Panc1 (cell line): ENCODE data around the gene ZFHX3. TPM values are rescaled to one million over a fixed set of nuclear protein-coding genes. Genes with fewer than 3 reads are reported as not detected.

Source experiments
- ATAC-seq: fragments of 200-7000 bp; cut with Tn5 transposase; 2 replicates; pipeline ENCODE4 v1.9.1; 2020; ENCODE audit warnings: mild to moderate bottlenecking, moderate library complexity
- BruUV-seq: library from RNA; stranded (reverse); fragments of 400-500 nt; replicated peaks from 2 replicates; lab custom pipeline; 2021; lab: Mats Ljungman, UMichigan
- CTCF ChIA-PET: fragments of 300-600 bp; sonication (Branson Sonifier 250); formaldehyde crosslinking; loops from one replicate; lab custom pipeline; 2022; ENCODE audit warnings: antibody characterized with exemption; lab: Charles Lee
- POLR2A ChIA-PET: fragments of 300-600 bp; sonication (Branson Sonifier 250); formaldehyde crosslinking; loops from one replicate; lab custom pipeline; 2022; ENCODE audit warnings: antibody characterized with exemption; lab: Charles Lee
- DNase-seq: peaks from one replicate; pipeline ENCODE4 v3.0.0-alpha.2; 2010; ENCODE audit warnings: low read depth, low spot score
- H3K27ac ChIP-seq: 2 replicates; pipeline ENCODE4 v1.5.1; 2011; ENCODE audit warnings: mild to moderate bottlenecking, low read length, inconsistent platforms
- H3K27me3 ChIP-seq: fragments of 200-500 bp; sonication (Bioruptor generic); 2 replicates; pipeline ENCODE4 v1.6.0; 2014; ENCODE audit warnings: low read length, inconsistent platforms; ENCODE audit not compliant: control insufficient read depth, insufficient read depth
- H3K36me3 ChIP-seq: fragments of 200-500 bp; sonication (Bioruptor generic); 2 replicates; pipeline ENCODE4 v1.5.1; 2014; ENCODE audit warnings: inconsistent platforms, mild to moderate bottlenecking, low read length, moderate library complexity; ENCODE audit not compliant: control insufficient read depth, insufficient read depth
- H3K4me1 ChIP-seq: 2 replicates; pipeline ENCODE4 v1.5.1; 2011; ENCODE audit warnings: inconsistent platforms, mild to moderate bottlenecking, low read length, moderate library complexity; ENCODE audit not compliant: control insufficient read depth, insufficient read depth
- H3K4me3 ChIP-seq, 2 experiments: 2 replicates each; pipeline ENCODE4 v1.5.1; 2011 to 2012; ENCODE audit warnings: low read depth in 2 of 2, low read length in 2 of 2, mild to moderate bottlenecking in 2 of 2, inconsistent platforms in 1 of 2, moderate library complexity in 1 of 2
- H3K9me3 ChIP-seq: fragments of 200-500 bp; sonication (Bioruptor generic); 2 replicates; pipeline ENCODE4 v1.5.1; 2014; ENCODE audit warnings: low read depth, mild to moderate bottlenecking, inconsistent platforms, low read length, moderate library complexity; ENCODE audit not compliant: control insufficient read depth, insufficient read depth
- POLR2AphosphoS5 ChIP-seq: IDR thresholded peaks from 2 replicates; pipeline ENCODE4 v1.6.1; 2012; ENCODE audit warnings: mild to moderate bottlenecking, low read depth, low read length, moderate library complexity
- REST ChIP-seq, 2 experiments: IDR thresholded peaks; 2 replicates each; pipeline ENCODE4 v1.6.1; 2011 to 2012; ENCODE audit warnings: low read depth in 2 of 2, control low read depth in 1 of 2, low read length in 1 of 2, mild to moderate bottlenecking in 1 of 2, moderate library complexity in 1 of 2; ENCODE audit not compliant: insufficient read depth in 1 of 2
- SIN3A ChIP-seq: IDR thresholded peaks from 2 replicates; pipeline ENCODE4 v1.6.1; 2012; ENCODE audit warnings: low read depth, mild to moderate bottlenecking, low read length, moderate library complexity, borderline replicate concordance; ENCODE audit not compliant: insufficient read depth
- TCF7L2 ChIP-seq: IDR thresholded peaks from 2 replicates; pipeline ENCODE4 v1.6.1; 2011; ENCODE audit warnings: mild to moderate bottlenecking, low read depth, low read length, inconsistent platforms
- in situ Hi-C: cut with HindIII; loops from 2 replicates; pipeline ENCODE4 v1.10.0; 2016; ENCODE audit warnings: low sequenced_read_pairs, low pct_unique_long_range_greater_than_20kb
- intact Hi-C: fragments of 100-400 bp; cut with micrococcal nuclease; formaldehyde crosslinking; loops from one replicate; pipeline ENCODE4 v1.10.0; 2022; ENCODE audit not compliant: unreplicated experiment
- total RNA-seq: library from RNA; stranded (reverse); gene quantifications from one replicate; pipeline ENCODE4 v1.2.1, GENCODE V29; 2021; ENCODE audit not compliant: unreplicated experiment
- TF ChIP-seq, protein P1 (sequence below): fragments of 450-650 bp; IDR thresholded peaks from 2 replicates; pipeline ENCODE4 v1.5.1; 2017; ENCODE audit warnings: mild to moderate bottlenecking

ZFHX3 gene
- total RNA-seq, 1 experiment from 2014 or later: 7.1 TPM

- Histone ChIP-seq H3K27ac (no peak overlapping the region), H3K36me3 (no peaks in the 10 kb centered on the region), H3K9me3 (no peaks in the 10 kb centered on the region), H3K27me3 (no peaks in the 10 kb centered on the region), H3K4me1 (no peaks in the 10 kb centered on the region), H3K4me3 (no peak overlapping the region)
- DNase-seq: no peak
- TF ChIP-seq, protein P1, sequence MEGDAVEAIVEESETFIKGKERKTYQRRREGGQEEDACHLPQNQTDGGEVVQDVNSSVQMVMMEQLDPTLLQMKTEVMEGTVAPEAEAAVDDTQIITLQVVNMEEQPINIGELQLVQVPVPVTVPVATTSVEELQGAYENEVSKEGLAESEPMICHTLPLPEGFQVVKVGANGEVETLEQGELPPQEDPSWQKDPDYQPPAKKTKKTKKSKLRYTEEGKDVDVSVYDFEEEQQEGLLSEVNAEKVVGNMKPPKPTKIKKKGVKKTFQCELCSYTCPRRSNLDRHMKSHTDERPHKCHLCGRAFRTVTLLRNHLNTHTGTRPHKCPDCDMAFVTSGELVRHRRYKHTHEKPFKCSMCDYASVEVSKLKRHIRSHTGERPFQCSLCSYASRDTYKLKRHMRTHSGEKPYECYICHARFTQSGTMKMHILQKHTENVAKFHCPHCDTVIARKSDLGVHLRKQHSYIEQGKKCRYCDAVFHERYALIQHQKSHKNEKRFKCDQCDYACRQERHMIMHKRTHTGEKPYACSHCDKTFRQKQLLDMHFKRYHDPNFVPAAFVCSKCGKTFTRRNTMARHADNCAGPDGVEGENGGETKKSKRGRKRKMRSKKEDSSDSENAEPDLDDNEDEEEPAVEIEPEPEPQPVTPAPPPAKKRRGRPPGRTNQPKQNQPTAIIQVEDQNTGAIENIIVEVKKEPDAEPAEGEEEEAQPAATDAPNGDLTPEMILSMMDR: no peak
- no peak for TF ChIP-seq SIN3A
- no peak for TF ChIP-seq REST (IDR thresholded peaks at IDR 0.05; ENCODE audit: insufficient read depth in 1 of 2, low read depth in 2 of 2, low read length in 1 of 2)
- no peak for TF ChIP-seq TCF7L2
- TF ChIP-seq POLR2AphosphoS5: no peak
- intact Hi-C loops (no loop called here), in situ Hi-C loops (no loop called here)
- BruUV-seq: no TSS peak
- ChIA-PET POLR2A (no interaction called here), CTCF (interaction anchor here (0.5 kb wide), 1 partner anchor 37 kb away, joined by 4 read pairs; no protein-coding TSS in a partner anchor)
- no peak for ATAC-seq
These were observed 95.1 kb downstream of the ZFHX3 start for GRCh38 chr16:72952811-72953271.

DNA sequence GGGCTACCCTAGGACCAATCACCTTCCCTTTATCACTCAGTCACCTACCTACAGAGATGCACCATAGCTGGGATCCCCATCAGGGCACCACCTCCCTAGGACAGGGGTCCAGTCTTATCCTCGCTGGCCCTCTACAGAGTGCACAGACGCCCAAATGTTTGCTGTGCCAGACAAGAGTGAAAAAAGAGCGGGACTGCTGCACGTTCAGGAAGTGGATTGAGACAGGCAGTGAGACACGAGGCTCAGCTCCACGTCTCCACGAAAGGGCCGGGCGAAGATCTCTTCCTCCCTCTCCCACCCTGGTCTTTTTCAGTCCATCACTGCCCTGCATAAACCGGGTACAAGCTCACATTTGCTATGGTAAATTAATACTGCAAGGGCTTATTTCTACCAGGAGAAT, 95.5 kb downstream of the ZFHX3 start:
- POLR2A ChIA-PET: no interaction called here
- intact Hi-C loops (no loop called here), in situ Hi-C loops (no loop called here)

More for the DNA sequence above, 95.5 kb downstream of the ZFHX3 start:
- no peak overlapping the region for H3K27ac ChIP-seq
- TF ChIP-seq, protein P1: no peak
- TF ChIP-seq POLR2AphosphoS5: no peak
- no peaks in the 10 kb centered on the region for H3K9me3 ChIP-seq
- ATAC-seq (no peak), DNase-seq (no peak)
- no peaks in the 10 kb centered on the region for H3K36me3 ChIP-seq
- CTCF ChIA-PET: interaction anchor here (0.5 kb wide), 1 partner anchor 37 kb away, joined by 4 read pairs; no protein-coding TSS in a partner anchor
- no peaks in the 10 kb centered on the region for H3K4me1 ChIP-seq
- no TSS peak for BruUV-seq
- H3K27me3 ChIP-seq: no peaks in the 10 kb centered on the region
- H3K4me3 ChIP-seq: no peak overlapping the region
